ENCODE data around the gene CCT3. TPM values are rescaled to one million over a fixed set of nuclear protein-coding genes. Genes with fewer than 3 reads are reported as not detected.
"Not testable (repeated sequence)": the region's sequence is repeated elsewhere in the genome, so short reads cannot be mapped to it uniquely, and the experiment has no call there.

CCT3 gene
- total RNA-seq, 2 experiments from 2014 or later, result 344 to 356 TPM

DNA sequence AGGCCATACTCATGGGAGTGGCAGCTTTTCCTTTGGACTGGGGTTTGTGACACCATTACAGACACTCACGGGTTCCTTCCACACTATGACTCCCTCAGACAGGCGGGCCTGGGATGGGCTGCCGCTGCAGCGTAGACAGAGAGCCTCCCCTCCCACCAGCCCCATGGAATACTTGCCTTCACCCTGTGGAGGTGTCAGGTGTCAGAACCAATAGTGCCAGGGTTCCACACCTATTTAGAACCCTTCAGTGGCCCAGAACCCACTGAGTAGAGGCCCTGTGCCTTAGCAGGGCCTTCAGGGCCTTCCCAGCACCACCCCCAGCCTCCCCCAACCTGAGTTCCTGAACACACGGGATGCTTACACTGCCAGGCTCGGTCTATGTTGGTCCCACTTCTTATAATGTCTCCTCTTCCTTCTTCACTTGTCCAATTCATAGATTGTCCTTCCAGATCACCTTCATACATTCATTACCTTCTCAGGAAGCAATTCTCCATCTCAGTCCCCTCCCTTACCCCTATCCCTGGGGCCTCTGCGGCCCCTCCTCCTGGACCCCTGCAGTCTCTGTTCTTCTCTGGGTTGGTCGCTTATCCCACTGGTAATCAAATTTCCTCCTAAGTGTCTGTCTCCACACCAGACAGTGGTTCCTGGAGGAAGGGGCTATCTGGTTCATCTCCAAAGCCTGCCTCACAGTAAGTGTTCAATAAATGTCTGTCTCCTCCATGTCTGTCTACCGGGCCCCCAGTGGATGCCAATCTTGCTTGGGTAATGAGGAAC lies 29.5 kb upstream of the CCT3 start:
- intact Hi-C loops (cut with micrococcal nuclease), result no loop called here
- no peak for DNase-seq
- Mint-ChIP-seq H3K9me3 (no peaks in the 10 kb centered on the region), H3K36me3 (no peaks in the 10 kb centered on the region), H3K27me3 (peaks cover 31% of the 10 kb centered on the region), H3K4me3 (no peak overlapping the region), H3K4me1 (ENCODE audit: low read depth) (peaks cover 2% of the 10 kb centered on the region), H3K27ac (no peak overlapping the region)
- ChIA-PET POLR2A (no interaction called here), CTCF (interaction anchor here (2.9 kb wide), 1 partner anchor 18 kb away, joined by 16 read pairs; no protein-coding TSS in a partner anchor)

DNA sequence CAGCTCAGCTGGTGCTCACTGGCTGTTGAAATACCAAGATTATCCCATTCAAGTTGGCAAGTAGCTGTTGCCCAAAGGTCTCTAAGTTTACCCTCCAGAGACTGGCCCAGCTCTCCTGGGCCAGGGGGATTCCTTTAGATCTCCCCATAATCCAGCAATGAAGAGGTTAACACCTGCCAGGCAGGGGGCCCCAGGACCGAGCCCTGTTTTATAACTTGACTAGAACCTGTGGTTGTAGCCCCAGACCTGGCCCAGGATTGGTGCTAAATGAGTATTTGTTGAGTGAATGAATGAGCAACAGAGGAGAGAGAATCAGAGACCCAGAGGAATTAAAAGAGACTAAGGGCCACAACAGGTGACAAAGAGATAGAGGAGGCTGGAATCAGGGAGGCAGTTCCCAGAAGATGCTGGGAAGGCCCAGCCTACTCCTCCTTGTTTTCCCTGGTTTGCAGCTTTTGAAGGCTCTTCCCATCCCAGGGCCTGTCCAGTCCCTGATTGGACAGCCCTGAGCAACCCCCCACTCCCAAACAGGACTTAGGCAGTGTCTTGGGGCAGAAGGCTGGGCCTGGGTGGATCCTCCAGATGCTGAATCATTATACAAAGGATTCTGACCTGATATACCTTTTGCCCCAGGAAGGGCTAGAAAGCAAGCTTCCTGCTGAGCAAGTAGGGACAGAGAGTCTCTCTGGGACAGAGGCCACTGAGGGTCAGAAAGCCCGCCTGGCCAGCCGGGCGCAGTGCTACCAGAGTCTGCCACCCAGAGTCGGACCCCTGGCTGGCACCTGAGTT lies 28.5 kb upstream of the CCT3 start:
- ChIA-PET CTCF (interaction anchor here (1.4 to 2.9 kb wide), 2 partner anchors 19 to 79 kb away, joined by 4 to 16 read pairs; no protein-coding TSS in a partner anchor), POLR2A (no interaction called here)
- Mint-ChIP-seq H3K4me3 (no peak overlapping the region), H3K36me3 (no peaks in the 10 kb centered on the region), H3K4me1 (ENCODE audit: low read depth) (peaks cover 2% of the 10 kb centered on the region), H3K9me3 (no peaks in the 10 kb centered on the region), H3K27me3 (peaks cover 25% of the 10 kb centered on the region), H3K27ac (no peak overlapping the region)
- DNase-seq, result no peak
- intact Hi-C loops (cut with micrococcal nuclease), result no loop called here

DNA sequence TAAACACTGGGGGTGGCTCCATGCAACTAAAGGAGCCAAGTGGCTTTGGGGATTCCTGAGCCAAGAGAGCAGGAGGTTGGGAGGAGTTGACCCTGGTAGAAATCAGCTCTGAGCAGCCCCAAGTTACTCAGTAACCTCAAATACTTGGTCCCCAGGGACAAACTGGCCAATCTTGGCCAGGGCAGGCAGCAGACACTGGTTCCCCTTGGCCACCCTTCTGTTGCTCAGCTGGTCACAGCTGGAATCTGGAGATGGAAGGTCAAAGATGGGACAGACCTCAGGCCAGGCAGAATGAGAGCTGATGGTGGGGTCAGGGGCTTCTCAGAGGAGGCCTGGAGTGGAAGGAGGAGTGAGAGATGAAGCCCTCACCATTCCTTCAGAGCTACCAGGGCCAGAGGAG lies 27.7 kb upstream of the CCT3 start:
- no peak overlapping the region for H3K4me3 Mint-ChIP-seq
- POLR2A ChIA-PET, result no interaction called here
- CTCF ChIA-PET, result interaction anchor here (0.6 to 2.9 kb wide), 3 partner anchors 20 to 254 kb away, joined by 3 to 16 read pairs (median 4); no protein-coding TSS in a partner anchor
- peaks cover 2% of the 10 kb centered on the region for H3K4me1 Mint-ChIP-seq (ENCODE audit: low read depth)
- DNase-seq, result no peak
- intact Hi-C loops (cut with micrococcal nuclease), result no loop called here
- H3K9me3 Mint-ChIP-seq, result no peaks in the 10 kb centered on the region
- H3K27me3 Mint-ChIP-seq, result peaks cover 25% of the 10 kb centered on the region
- no peak overlapping the region for H3K27ac Mint-ChIP-seq
- no peaks in the 10 kb centered on the region for H3K36me3 Mint-ChIP-seq

DNA sequence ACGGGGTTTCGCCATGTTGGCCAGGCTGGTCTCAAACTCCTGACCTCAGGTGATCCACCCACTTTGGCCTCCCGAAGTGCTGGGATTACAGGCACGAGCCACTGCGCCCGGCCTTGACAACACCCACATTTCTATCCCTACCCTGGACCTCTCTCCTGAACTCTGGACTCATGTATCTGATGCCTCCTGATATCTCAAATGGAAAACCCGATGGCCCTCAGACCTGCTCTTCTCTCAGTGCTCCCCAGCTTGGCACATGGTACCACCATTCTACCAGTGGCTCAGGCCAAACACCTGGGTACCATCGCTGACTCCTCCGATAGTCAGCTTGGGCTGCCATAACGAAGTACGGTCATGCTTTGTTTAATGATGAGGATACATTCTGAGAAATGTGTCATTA lies 22.4 kb upstream of the CCT3 start:
- no peak for DNase-seq
- no peaks in the 10 kb centered on the region for H3K36me3 Mint-ChIP-seq
- ChIA-PET CTCF (interaction anchor here (0.8 to 5.1 kb wide), 3 partner anchors 14 to 59 kb away, joined by 3 to 36 read pairs (median 5); no protein-coding TSS in a partner anchor), POLR2A (no interaction called here)
- no peak overlapping the region for H3K4me3 Mint-ChIP-seq
- H3K4me1 Mint-ChIP-seq (ENCODE audit: low read depth), result peaks cover 14% of the 10 kb centered on the region
- H3K27me3 Mint-ChIP-seq, result peaks cover 19% of the 10 kb centered on the region
- intact Hi-C loops (cut with micrococcal nuclease), result no loop called here
- no peak overlapping the region for H3K27ac Mint-ChIP-seq
- no peaks in the 10 kb centered on the region for H3K9me3 Mint-ChIP-seq

DNA sequence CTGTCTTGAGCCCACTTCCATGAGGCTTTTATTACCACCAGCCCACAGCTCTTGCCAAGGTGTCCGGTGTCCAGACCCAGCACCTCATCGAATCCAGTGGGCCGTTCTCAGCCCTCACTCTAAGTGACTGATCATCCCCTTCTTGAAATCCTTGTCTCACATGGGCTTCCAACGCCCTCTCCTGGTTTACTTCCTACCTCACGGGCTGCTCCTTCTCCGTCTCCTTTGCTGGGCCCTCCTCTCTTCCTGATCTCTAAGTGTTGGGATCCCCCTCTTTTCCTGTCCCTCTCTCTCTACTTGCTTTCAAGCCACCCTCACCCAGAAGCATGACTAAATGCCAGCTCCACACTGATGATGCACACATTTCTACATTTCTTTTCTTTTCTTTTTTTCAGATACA lies 21.9 kb upstream of the CCT3 start:
- no peaks in the 10 kb centered on the region for H3K36me3 Mint-ChIP-seq
- peaks cover 16% of the 10 kb centered on the region for H3K27me3 Mint-ChIP-seq
- intact Hi-C loops (cut with micrococcal nuclease), result no loop called here
- no peak for DNase-seq
- H3K4me3 Mint-ChIP-seq, result no peak overlapping the region
- H3K4me1 Mint-ChIP-seq (ENCODE audit: low read depth), result peaks cover 14% of the 10 kb centered on the region
- H3K9me3 Mint-ChIP-seq, result no peaks in the 10 kb centered on the region
- H3K27ac Mint-ChIP-seq, result no peak overlapping the region
- ChIA-PET CTCF (interaction anchor here (0.8 to 5.1 kb wide), 5 partner anchors 13 to 218 kb away, joined by 3 to 36 read pairs (median 5); no protein-coding TSS in a partner anchor), POLR2A (no interaction called here)

DNA sequence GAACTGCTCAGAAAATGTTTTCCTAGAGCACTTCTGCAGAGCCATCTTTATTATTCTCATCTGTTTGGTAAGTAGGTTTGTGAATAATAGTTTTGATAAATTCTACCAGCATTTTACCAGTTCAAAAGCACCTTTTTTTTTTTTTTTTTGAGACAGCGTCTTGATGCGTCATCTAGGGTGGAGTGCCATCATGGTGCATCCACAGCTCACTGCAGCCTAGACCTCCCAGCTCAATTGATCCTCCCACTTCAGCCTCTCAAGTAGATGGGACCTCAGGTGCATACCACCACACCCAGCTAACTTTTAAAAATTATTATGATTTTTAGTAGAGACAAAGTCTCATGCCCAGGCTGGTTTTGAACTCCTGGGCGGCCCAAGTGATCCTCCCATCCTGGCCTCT lies 21.2 kb upstream of the CCT3 start:
- H3K36me3 Mint-ChIP-seq, result no peaks in the 10 kb centered on the region
- intact Hi-C loops (cut with micrococcal nuclease), result no loop called here
- no peak overlapping the region for H3K27ac Mint-ChIP-seq
- no peak for DNase-seq
- peaks cover 11% of the 10 kb centered on the region for H3K27me3 Mint-ChIP-seq
- POLR2A ChIA-PET, result no interaction called here
- H3K4me3 Mint-ChIP-seq, result no peak overlapping the region
- H3K4me1 Mint-ChIP-seq (ENCODE audit: low read depth), result peaks cover 14% of the 10 kb centered on the region
- H3K9me3 Mint-ChIP-seq, result no peaks in the 10 kb centered on the region
- CTCF ChIA-PET, result interaction anchor here (0.7 to 5.1 kb wide), 7 partner anchors 13 to 266 kb away, joined by 3 to 36 read pairs (median 5); no protein-coding TSS in a partner anchor

DNA sequence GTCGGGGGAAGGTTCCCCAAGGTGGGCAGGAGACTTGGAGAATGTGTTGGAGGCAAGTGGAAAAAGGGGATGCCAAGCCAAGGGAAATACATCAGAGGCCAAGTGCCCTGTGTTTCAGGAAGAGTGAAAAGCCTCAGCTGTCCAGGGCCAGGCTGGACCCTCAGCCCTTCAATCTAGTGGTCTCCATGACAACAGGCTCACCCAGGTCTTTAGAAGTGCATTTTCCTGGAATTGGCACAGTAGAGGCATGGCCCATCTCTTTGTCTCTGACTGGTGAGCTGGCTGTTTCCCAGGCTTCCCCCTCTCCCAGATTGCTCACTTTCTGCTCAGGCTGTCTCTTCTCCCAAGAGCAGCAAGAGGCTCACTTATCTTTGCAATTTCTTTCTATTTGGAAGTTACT lies 20.5 kb upstream of the CCT3 start:
- Mint-ChIP-seq H3K4me1 (ENCODE audit: low read depth) (peaks cover 14% of the 10 kb centered on the region), H3K27me3 (peaks cover 11% of the 10 kb centered on the region), H3K36me3 (no peaks in the 10 kb centered on the region), H3K4me3 (no peak overlapping the region), H3K9me3 (no peaks in the 10 kb centered on the region), H3K27ac (no peak overlapping the region)
- CTCF ChIA-PET, result interaction anchor here (1.1 to 5.1 kb wide), 6 partner anchors 12 to 217 kb away, joined by 3 to 36 read pairs (median 6); no protein-coding TSS in a partner anchor
- POLR2A ChIA-PET, result no interaction called here
- DNase-seq, result no peak
- intact Hi-C loops (cut with micrococcal nuclease), result no loop called here

DNA sequence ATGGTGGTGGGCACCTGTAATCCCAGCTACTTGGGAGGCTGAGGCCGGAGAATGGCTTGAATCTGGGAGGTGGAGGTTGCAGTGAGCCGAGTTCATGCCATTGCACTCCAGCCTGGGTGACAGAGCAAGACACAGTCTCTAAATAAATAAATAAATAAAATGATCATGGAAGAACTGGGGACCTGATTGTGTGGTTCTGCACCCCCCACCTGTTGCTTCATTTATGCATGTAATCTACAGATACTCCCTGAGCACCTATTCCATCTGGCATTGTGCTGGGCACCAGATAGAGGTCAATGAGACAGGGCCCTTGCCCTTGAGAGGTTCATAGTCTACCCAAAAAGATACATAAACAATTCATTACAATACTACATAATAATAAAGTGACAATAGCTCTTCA lies 19.9 kb upstream of the CCT3 start:
- H3K9me3 Mint-ChIP-seq, result no peaks in the 10 kb centered on the region
- no peaks in the 10 kb centered on the region for H3K36me3 Mint-ChIP-seq
- CTCF ChIA-PET, result interaction anchor here (2.4 to 5.1 kb wide), 3 partner anchors 13 to 88 kb away, joined by 6 to 36 read pairs (median 23); no protein-coding TSS in a partner anchor
- H3K4me3 Mint-ChIP-seq, result no peak overlapping the region
- DNase-seq, result no peak
- POLR2A ChIA-PET, result no interaction called here
- H3K27me3 Mint-ChIP-seq, result peaks cover 11% of the 10 kb centered on the region
- peaks cover 14% of the 10 kb centered on the region for H3K4me1 Mint-ChIP-seq (ENCODE audit: low read depth)
- H3K27ac Mint-ChIP-seq, result no peak overlapping the region
- intact Hi-C loops (cut with micrococcal nuclease), result no loop called here

DNA sequence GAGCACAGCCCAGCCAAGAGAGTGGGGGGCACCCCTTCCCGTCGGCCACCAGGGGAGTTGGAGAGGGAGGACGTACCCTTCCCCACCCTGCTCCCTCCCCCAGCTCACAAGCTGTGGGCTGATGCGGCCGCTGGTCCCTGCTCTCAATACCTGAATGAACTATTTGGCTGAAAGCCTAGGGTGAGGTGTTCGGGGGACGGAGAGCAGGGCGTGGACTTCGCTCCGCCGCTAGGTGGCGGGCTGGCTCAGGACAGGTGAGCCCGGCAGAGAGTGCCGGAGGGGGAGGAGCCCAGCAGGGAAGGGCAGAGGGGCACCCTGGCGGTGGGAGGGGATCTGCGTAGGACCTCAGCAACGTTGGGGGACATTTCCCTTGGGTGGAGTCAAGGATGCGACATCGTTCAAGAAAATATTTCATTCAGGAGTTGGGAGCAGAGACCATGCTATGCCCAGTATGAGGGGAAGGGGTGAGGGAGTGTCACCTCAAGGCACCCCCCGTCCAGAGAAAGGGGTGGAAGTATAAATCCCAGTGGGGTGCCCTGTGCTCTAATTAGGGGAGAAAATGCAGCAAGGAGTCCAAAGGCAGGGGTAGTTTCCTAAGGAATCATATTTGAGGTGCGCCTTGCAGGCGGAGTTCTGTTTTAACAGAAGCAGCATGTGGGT lies 18.9 kb upstream of the CCT3 start:
- Mint-ChIP-seq H3K4me3 (no peak overlapping the region), H3K27ac (no peak overlapping the region), H3K27me3 (peaks cover 11% of the 10 kb centered on the region), H3K9me3 (no peaks in the 10 kb centered on the region), H3K36me3 (no peaks in the 10 kb centered on the region), H3K4me1 (ENCODE audit: low read depth) (peaks cover 14% of the 10 kb centered on the region)
- POLR2A ChIA-PET, result interaction anchor here (0.9 kb wide), 1 partner anchor 19 kb away, joined by 3 read pairs; no protein-coding TSS in a partner anchor
- DNase-seq, result peak; percentile 70
- intact Hi-C loops (cut with micrococcal nuclease), result no loop called here
- CTCF ChIA-PET, result interaction anchor here (0.7 to 5.1 kb wide), 7 partner anchors 12 to 89 kb away, joined by 3 to 36 read pairs (median 6); partner anchors contain the start of gene SMG5

DNA sequence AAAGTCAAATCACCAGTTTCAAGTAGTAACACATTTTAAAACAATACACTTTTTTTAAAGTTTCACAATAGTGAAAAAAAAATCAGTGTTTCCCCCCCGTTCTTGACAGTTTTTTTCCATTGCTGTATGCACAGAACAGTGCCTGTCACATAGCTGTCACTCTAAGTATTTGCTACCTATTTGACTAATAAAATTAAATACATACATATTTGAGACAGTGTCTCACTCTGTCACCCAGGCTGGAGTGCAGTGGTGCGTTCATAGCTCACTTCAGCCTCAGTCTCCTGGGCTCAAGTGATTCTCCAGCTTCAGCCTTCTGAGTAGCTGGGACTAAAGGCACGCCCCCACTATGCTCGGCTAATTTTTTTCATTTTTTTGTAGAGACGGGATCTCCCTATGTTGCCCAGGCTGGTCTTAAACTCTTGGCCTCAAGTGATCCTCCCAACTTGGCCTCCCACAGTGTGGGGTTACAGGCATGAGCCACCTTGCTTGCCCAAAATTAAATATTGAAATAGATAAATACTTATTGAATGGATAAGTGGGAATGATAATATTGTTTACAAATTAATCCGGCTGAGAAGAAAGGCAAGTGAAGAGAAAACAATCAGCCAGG lies 18.3 kb upstream of the CCT3 start:
- POLR2A ChIA-PET, result interaction anchor here (0.9 kb wide), 1 partner anchor 19 kb away, joined by 3 read pairs; no protein-coding TSS in a partner anchor
- Mint-ChIP-seq H3K36me3 (no peaks in the 10 kb centered on the region), H3K27me3 (peaks cover 11% of the 10 kb centered on the region), H3K27ac (no peak overlapping the region), H3K9me3 (no peaks in the 10 kb centered on the region), H3K4me1 (ENCODE audit: low read depth) (peaks cover 14% of the 10 kb centered on the region), H3K4me3 (no peak overlapping the region)
- peak; percentile 35 for DNase-seq
- CTCF ChIA-PET, result interaction anchor here (0.7 to 1.5 kb wide), 5 partner anchors 12 to 89 kb away, joined by 3 to 7 read pairs (median 3); partner anchors contain the start of gene SMG5
- intact Hi-C loops (cut with micrococcal nuclease), result no loop called here

DNA sequence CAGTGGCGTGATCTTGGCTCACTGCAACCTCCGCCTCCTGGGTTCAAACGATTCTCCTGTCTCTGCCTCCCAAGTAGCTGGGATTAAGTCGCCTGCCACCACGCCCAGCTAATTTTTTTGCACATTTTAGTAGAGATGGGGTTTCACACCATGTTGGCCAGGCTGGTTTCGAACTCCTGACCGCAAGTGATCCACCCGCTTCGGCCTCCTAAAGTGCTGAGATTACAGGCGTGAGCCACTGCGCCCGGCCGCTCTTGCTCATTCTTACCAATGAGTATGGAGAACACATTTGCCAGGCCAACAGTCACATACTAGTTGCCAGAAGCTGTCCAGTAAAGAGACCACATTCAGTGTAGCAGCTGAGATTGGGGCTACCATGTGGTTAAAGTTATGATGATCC lies 14.4 kb upstream of the CCT3 start:
- intact Hi-C loops (cut with micrococcal nuclease); H3K27me3 Mint-ChIP-seq; POLR2A ChIA-PET; H3K4me3 Mint-ChIP-seq; DNase-seq; H3K36me3 Mint-ChIP-seq; H3K9me3 Mint-ChIP-seq; H3K27ac Mint-ChIP-seq: not testable (repeated sequence)
- H3K4me1 Mint-ChIP-seq (ENCODE audit: low read depth), result peaks cover 14% of the 10 kb centered on the region
- CTCF ChIA-PET, result interaction anchor here (1.4 to 1.5 kb wide), 2 partner anchors 34 to 93 kb away, joined by 4 to 5 read pairs; no protein-coding TSS in a partner anchor

Measured in activated CD4-positive, alpha-beta memory T cell treated with anti-CD3 and anti-CD28 coated beads for 36 hours (primary cell).